Measurements from ENCODE around the gene MED8. TPM values are rescaled to one million over a fixed set of nuclear protein-coding genes. Genes with fewer than 3 reads are reported as not detected.
A peak's percentile ranks its signal among the peaks of the same experiment; 100 is the strongest.
"Not testable (repeated sequence)": the region's sequence is repeated elsewhere in the genome, so short reads cannot be mapped to it uniquely, and the experiment has no call there.

Gene MED8
- total RNA-seq, 1 experiment from 2014 or later = 36.5 TPM

GRCh38 chr1:43421976-43422750 lies 32.6 kb upstream of the MED8 start:
- DNase-seq (ENCODE audit: low spot score) = no peak

- DNase-seq (ENCODE audit: low spot score) = no peak
Measured at GRCh38 chr1:43421396-43421795, 31.8 kb upstream of the MED8 start.

- no peak for DNase-seq (ENCODE audit: low spot score)
Measured at GRCh38 chr1:43420874-43421273, 31.3 kb upstream of the MED8 start.

- no peak for DNase-seq (ENCODE audit: low spot score)
Measured at GRCh38 chr1:43419627-43420425, 30.2 kb upstream of the MED8 start.

- DNase-seq (ENCODE audit: low spot score) = no peak
Measured at GRCh38 chr1:43418858-43419257, 29.3 kb upstream of the MED8 start.

- DNase-seq (ENCODE audit: low spot score) = no peak
Measured at GRCh38 chr1:43415901-43416300, 26.3 kb upstream of the MED8 start.

- DNase-seq (ENCODE audit: low spot score) = peak; percentile 82
Measured at GRCh38 chr1:43414634-43415223, 25.1 kb upstream of the MED8 start.

- not testable (repeated sequence) for DNase-seq (ENCODE audit: low spot score)
Measured at GRCh38 chr1:43413426-43413825, 23.8 kb upstream of the MED8 start.

- DNase-seq (ENCODE audit: low spot score) = no peak
Measured at GRCh38 chr1:43410571-43410970, 21.0 kb upstream of the MED8 start.

GRCh38 chr1:43405876-43406234 lies 16.3 kb upstream of the MED8 start:
- DNase-seq (ENCODE audit: low spot score) = no peak

- no peak for DNase-seq (ENCODE audit: low spot score)
Measured at GRCh38 chr1:43405219-43405875, 15.7 kb upstream of the MED8 start.

- DNase-seq (ENCODE audit: low spot score) = no peak
Measured at GRCh38 chr1:43404353-43404752, 14.8 kb upstream of the MED8 start.

GRCh38 chr1:43402089-43402865 lies 12.7 kb upstream of the MED8 start:
- DNase-seq (ENCODE audit: low spot score) = no peak

- DNase-seq (ENCODE audit: low spot score) = not testable (repeated sequence)
Measured at GRCh38 chr1:43400441-43400840, 10.8 kb upstream of the MED8 start.

GRCh38 chr1:43398227-43398626 lies 8.6 kb upstream of the MED8 start:
- DNase-seq (ENCODE audit: low spot score) = no peak

- DNase-seq (ENCODE audit: low spot score) = no peak
Measured at GRCh38 chr1:43396059-43396458, 6.5 kb upstream of the MED8 start.

- no peak for DNase-seq (ENCODE audit: low spot score)
Measured at GRCh38 chr1:43395523-43395922, 5.9 kb upstream of the MED8 start.

- no peak for DNase-seq (ENCODE audit: low spot score)
Measured at GRCh38 chr1:43392702-43393101, 3.1 kb upstream of the MED8 start.

- DNase-seq (ENCODE audit: low spot score) = no peak
Measured at GRCh38 chr1:43388613-43389012, 987 bp downstream of the MED8 start.

GRCh38 chr1:43387976-43388599 lies 1.5 kb downstream of the MED8 start:
- DNase-seq (ENCODE audit: low spot score) = no peak

- no peak for DNase-seq (ENCODE audit: low spot score)
Measured at GRCh38 chr1:43386676-43387075, 2.9 kb downstream of the MED8 start.

Measured in HT-29 (cell line).